Hematopoietic multipotent progenitor cell treated with erythropoietin and hydrocortisone succinate and interleukin-3 and kit ligand, for 4 days (in vitro differentiated cells): ENCODE results near the gene CTBP1.

ENCODE experiments used
- DNase-seq: peaks from one replicate; pipeline ENCODE4 v3.0.0-alpha.2; 2015

CTBP1 gene

GRCh38 chr4:1222036-1222789 lies 26.7 kb downstream of the CTBP1 start:
- no peak for DNase-seq

GRCh38 chr4:1221155-1221870 lies 27.6 kb downstream of the CTBP1 start:
- DNase-seq, result no peak

- DNase-seq, result no peak
Observed at GRCh38 chr4:1220566-1220965, 28.4 kb downstream of the CTBP1 start.

- no peak for DNase-seq
Observed at GRCh38 chr4:1219566-1219950, 29.4 kb downstream of the CTBP1 start.

DNA sequence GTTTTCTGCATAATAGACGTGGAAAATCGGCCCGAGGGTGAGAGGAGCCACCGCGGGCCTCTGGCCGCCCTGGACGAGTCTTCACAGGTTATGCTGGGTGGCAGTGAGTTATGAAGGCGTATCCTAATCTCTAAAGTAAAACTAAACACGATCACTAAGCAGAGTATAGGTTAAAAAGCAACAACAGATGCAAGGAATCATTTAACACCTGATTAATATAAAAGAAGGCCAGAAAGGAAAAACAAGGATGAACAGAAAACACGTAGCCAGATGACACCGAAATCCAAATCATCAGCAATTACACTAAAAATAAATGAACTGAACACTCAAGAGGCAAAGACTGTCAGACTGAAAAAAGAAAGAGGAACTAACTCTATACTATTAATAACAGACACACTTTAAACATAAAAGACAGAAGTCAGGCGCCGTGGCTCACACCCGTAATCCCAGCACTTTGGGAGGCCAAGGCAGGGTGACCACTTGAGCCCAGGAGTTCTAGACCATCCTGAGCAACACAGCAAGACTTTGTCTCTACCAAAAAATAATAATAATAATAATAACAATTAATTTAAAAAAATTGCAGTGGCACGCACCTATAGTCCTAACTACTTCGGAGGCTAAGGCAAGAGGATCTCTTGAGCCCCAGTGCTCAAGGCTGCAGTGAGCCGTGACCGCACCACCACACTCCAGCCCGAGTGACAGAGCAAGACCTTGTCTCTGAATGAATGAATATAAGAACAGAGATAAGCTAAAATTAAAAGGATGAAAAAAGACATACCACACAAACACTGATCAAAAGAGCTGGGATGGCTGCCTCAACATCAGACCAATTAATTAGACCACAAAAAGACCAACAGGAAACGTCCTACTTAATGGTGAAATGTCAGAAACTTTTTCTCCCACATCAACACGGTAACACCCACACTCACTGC lies 30.0 kb downstream of the CTBP1 start:
- DNase-seq, result peak; percentile 65

DNA sequence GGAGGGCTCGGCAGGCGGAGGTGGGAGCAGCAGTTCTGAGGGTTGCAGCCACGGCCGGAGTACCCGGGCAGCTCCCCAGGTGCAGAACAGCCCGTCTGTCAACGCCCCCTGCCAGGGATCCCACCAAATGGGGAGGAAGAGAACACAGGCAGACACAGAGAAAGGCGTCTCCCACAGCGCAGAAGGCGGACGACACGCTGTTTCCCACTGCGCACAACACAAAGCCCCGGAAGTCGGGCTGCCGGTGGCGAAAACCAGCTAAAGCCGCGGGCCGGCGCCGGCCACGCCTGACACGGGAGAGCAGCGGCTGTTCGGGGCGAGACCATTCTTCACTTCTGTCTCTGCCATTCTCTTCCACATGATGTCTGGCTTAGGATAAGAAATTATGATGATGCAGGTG lies 31.6 kb downstream of the CTBP1 start:
- DNase-seq, result no peak

- DNase-seq, result peak; percentile 82
Observed at GRCh38 chr4:1216869-1217294, 32.0 kb downstream of the CTBP1 start.

DNA sequence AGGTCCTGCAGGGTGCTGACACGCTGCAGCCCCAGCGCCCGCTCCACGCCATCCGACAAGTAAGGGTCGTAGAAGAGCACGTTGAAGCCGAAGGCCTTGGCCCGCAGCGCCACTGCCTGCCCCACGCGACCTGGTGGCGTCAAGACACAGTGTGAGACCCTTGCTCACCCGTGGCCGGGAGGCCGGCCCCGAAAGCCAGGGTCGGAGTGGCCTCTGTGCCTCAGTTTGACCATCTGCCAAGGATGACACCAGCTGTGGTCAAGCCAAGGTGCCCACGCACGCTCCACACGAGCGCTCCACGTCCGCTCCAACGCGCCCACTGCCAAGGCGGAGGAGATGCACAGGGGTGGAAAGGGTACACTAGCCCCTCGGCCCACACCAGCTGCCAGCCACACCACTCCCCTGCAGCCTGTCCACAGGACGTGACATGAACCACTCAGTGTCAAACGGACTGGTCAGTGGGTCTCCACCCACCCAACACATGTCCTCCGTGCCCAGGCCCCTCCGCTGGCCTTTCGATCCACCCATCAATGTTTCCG lies 32.8 kb downstream of the CTBP1 start:
- DNase-seq, result no peak

DNA sequence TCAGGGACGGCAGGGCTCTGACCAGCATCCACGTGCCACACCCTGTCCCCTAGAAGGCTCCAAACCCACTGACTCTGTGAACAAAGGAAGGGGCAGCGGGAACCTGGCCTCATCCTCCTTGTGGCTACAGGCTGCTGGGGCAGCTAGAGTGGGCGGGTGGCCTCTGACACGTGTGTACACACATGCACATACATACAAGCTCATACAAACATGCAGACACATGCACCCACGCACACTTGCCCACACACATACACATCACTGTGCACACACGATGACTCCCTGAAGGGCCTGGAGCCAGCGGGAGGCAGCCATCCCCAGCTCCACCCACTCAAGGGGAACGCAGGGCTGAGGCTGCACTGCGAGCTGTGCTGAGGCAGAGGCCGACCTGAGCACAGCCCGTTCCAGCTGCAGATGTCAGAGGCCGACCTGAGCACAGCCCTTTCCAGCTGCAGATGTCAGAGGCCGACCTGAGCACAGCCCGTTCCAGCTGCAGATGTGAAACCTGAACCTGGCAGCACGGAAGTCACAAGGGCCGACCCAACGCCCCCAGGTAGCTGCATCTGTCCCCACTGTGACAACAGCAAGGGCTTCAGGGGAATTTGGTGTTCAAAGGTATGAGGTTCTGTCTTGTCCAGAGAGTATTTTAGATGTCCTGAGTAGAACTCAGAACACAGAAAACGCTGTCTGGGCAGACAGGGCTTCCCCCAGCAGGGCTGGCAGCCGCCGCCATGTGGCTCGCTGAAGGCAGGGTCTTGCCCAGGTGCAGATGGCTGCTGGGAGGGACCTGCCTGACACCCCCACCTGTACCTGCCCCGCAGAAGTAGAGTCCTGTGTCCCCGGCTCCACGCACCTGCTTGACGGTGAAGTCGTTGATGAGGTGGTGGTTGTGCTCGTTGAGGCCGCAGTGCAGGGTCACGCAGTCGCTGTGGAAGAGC lies 33.5 kb downstream of the CTBP1 start:
- no peak for DNase-seq

DNA sequence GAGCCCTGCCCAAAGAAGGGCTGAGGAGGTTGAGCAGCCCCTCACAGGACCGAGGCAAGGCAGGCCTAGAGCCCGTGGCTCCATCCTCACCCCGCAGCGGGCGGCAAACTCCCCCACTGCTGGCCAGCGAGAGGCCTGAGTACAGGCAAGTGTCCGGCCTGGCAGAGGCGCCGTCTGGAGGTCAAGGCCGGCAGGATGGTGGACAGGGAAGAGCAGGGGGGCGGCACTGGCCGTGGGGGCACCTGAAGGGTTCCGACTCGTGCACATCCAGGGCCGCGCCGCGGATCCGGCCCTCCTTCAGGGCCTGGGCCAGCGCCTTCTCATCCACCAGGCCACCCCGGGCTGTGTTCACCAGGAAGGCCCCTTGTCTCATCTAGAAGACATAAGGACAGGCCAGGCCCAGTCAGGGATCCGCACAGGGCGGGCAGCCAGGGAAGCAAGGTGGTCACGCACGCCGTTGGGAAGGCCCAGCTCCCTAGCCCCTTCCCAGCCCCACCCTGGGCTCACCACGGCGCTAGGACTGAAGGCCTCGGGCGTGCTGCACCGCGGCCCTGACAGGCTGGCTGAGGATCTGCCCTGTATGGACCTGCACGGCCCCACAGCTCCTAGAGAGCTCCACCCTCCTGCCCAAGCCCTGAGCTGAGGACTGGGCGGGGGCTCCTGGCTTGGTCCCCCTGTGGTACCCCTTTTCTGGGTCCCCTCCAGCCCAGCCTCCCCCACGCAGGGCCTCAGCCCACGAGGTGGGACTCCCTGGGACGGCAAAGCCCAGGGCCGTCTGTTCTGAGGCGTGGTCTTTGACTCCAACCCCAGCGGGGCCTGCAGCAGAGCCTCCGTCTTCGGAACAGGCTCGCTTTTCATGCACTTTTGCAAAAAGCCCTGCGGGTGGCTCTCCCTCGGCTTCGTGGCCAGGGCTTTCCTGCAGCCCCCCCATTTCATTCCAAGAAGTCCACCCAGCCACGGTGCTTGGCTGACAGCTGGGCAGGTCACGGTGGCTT lies 34.5 kb downstream of the CTBP1 start:
- DNase-seq, result no peak

DNA sequence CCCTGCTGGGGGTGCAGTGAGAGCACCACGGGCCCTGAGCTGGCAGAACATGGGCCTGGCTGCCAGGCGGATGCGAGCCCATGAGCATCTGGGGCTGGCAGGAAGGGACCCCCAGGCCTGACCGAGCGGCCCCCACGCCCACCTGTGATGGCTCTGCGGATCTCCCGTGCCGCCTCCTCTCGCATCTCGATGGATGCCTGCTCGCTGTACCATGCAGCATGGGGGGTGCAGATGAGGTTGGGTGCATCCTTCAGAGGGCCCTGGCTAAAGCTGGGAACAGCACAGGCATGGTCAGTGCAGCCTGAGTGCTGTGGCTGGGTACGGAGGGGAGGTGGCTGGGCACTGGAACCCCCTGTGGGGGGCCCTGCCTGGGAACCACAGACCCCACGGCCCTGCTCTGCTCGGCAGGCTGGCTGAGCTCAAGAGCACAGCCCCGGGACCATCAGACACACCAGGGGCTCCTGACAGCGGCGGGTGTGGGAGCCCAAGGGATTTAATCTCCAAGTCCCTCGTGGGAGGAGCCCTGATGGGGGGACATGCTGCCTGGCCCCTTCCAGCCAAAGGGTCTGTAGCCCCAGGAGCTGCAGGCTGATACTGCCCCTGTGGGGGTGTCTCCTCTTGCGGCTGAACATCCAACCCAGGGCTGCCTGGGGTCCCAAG lies 35.5 kb downstream of the CTBP1 start:
- no peak for DNase-seq

GRCh38 chr4:1212546-1213335 lies 36.2 kb downstream of the CTBP1 start:
- no peak for DNase-seq

- no peak for DNase-seq
Observed at GRCh38 chr4:1211891-1212545, 36.9 kb downstream of the CTBP1 start.

DNA sequence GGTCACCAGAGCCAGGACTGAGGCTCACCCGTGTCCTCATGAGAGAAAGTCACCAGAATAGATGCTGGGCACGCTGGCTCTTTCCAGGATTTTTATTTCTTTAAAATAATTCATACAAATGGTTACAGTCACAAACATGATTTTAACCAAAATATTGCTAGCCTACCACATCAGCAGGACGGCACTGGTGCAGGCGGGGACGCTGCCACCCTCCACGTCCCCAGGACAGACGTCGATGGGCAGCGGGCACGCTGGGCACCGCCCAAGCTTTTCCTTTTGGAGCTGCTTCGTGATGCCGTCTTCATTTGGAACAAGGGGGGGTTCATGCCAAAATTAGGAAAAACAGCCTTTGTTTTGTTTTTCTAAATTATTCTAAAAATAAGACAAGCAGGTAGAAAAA lies 37.6 kb downstream of the CTBP1 start:
- no peak for DNase-seq

- no peak for DNase-seq
Observed at GRCh38 chr4:1210971-1211370, 38.0 kb downstream of the CTBP1 start.

DNA sequence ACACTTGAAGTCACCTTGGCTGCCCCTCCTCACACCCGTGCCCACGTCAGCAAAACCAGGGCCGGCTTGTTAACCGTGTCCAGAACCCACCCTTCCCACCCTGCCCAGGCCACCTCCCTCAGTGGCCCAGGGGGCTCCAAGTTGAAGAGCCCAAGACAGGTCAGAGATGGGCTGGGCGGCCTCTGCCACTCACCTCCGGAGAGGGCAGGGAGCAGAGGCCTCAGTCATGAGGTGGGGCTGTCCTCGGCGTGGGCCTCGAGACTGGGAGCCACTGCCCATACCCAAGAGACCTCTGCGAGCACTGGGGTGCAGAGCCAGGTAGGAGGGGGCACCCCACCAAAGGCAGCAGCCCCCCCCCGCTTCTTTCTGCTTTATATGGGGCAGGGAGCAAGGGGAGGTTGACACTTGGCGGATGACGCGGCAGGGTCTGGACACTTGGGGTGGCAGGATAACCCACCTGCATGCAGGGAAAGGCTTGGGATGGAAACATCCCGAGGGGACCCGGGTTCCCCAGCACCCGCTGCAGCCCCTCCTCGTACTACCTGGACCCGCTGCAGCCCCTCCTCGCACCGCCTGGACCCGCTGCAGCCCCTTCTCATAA lies 38.6 kb downstream of the CTBP1 start:
- DNase-seq, result no peak

- DNase-seq, result no peak
Observed at GRCh38 chr4:1209821-1210220, 39.1 kb downstream of the CTBP1 start.
